H1 (cell line): ENCODE data around the gene ABHD12B. TPM values are rescaled to one million over a fixed set of nuclear protein-coding genes. Genes with fewer than 3 reads are reported as not detected.

ENCODE experiments used
- CTCF ChIA-PET: fragments of 300-600 bp; sonication (Branson Sonifier 250); formaldehyde crosslinking; loops from one replicate; lab custom pipeline; 2021; ENCODE audit not compliant: partially characterized antibody; lab: Charles Lee
- POLR2A ChIA-PET: fragments of 300-600 bp; sonication (Branson Sonifier 250); formaldehyde crosslinking; loops from one replicate; lab custom pipeline; 2021; ENCODE audit warnings: inconsistent platforms; ENCODE audit not compliant: partially characterized antibody; lab: Charles Lee
- DNase-seq, 2 experiments: peaks; one replicate each; pipeline versions ENCODE4 v3.0.0 to v3.0.0-alpha.2; 2010 to 2022; ENCODE audit warnings: low spot score in 2 of 2, low read depth in 1 of 2, mixed read lengths in 1 of 2
- FAIRE-seq: peaks from 2 replicates; lab custom pipeline; 2011; peaks lifted over from hg19 to GRCh38; lab: Jason Lieb, UNC
- H2AFZ ChIP-seq: 2 replicates; pipeline ENCODE4 v1.8.1; 2012; ENCODE audit warnings: low read length, inconsistent platforms
- H2AK5ac ChIP-seq: 2 replicates; pipeline ENCODE4 v1.6.1; 2013; ENCODE audit warnings: low read depth, low read length
- H2BK120ac ChIP-seq: replicated peaks from 2 replicates; pipeline ENCODE3; 2013; ENCODE audit warnings: low read depth, low read length, inconsistent platforms
- H2BK12ac ChIP-seq: 2 replicates; pipeline ENCODE4 v1.6.1; 2013; ENCODE audit warnings: low read depth, low read length
- H2BK15ac ChIP-seq: 2 replicates; pipeline ENCODE4 v1.6.1; 2013; ENCODE audit warnings: low read length
- H2BK20ac ChIP-seq: 2 replicates; pipeline ENCODE4 v1.6.1; 2013; ENCODE audit warnings: low read length
- H2BK5ac ChIP-seq: 2 replicates; pipeline ENCODE4 v1.6.1; 2013; ENCODE audit warnings: low read depth, low read length
- H3K14ac ChIP-seq: 2 replicates; pipeline ENCODE4 v1.6.1; 2013; ENCODE audit warnings: inconsistent platforms; ENCODE audit not compliant: insufficient read length
- H3K18ac ChIP-seq: 2 replicates; pipeline ENCODE4 v1.6.1; 2013; ENCODE audit warnings: low read length; ENCODE audit errors: extremely low read depth
- H3K23ac ChIP-seq: 2 replicates; pipeline ENCODE4 v1.6.1; 2013; ENCODE audit warnings: inconsistent platforms; ENCODE audit not compliant: insufficient read length
- H3K23me2 ChIP-seq: 2 replicates; pipeline ENCODE4 v1.6.1; 2013; ENCODE audit warnings: low read depth, low read length
- H3K27ac ChIP-seq: 2 replicates; pipeline ENCODE4 v1.6.1; 2011; ENCODE audit warnings: low read depth, low read length, inconsistent platforms
- H3K27me3 ChIP-seq, 4 experiments: replicated peaks in 1 of 4; 1 replicate in 1 of 4; 2 replicates in 3 of 4; pipeline versions ENCODE4 v1.6.1 to v1.8.1; 2011 to 2013; ENCODE audit warnings: low read length in 3 of 4, mild to moderate bottlenecking in 3 of 4, inconsistent platforms in 2 of 4, mixed read lengths in 2 of 4, moderate library complexity in 1 of 4; ENCODE audit not compliant: control insufficient read depth in 3 of 4, insufficient read depth in 3 of 4; ENCODE audit errors: extremely low read depth in 1 of 4
- H3K36me3 ChIP-seq, 4 experiments: 2 replicates each; pipeline versions ENCODE4 v1.6.1 to v1.8.1; 2011 to 2013; ENCODE audit warnings: mild to moderate bottlenecking in 4 of 4, low read length in 3 of 4, moderate library complexity in 2 of 4, control low read depth in 1 of 4, inconsistent platforms in 1 of 4; ENCODE audit not compliant: insufficient read depth in 4 of 4, control insufficient read depth in 2 of 4
- H3K4ac ChIP-seq: replicated peaks from 2 replicates; pipeline ENCODE3; 2013; ENCODE audit warnings: low read length, low read depth, mixed read lengths, inconsistent platforms; ENCODE audit not compliant: insufficient read length
- H3K4me1 ChIP-seq, 4 experiments: replicated peaks in 1 of 4; 1 replicate in 1 of 4; 2 replicates in 3 of 4; pipeline versions ENCODE4 v1.6.1 to v1.8.1; 2011 to 2013; ENCODE audit warnings: low read length in 3 of 4, inconsistent platforms in 2 of 4, mixed read lengths in 1 of 4; ENCODE audit not compliant: insufficient read depth in 4 of 4, control insufficient read depth in 3 of 4
- H3K4me2 ChIP-seq, 2 experiments: 2 replicates each; pipeline versions ENCODE4 v1.6.1 to v1.8.1; 2011 to 2013; ENCODE audit warnings: low read depth in 2 of 2, low read length in 2 of 2, control low read depth in 1 of 2, inconsistent platforms in 1 of 2, mild to moderate bottlenecking in 1 of 2; ENCODE audit not compliant: insufficient read depth in 1 of 2
- H3K4me3 ChIP-seq, 4 experiments: fragments of 200-600, 300-600 bp in 1 of 4; sonication (generic), shearing (Covaris generic), sonication (Bioruptor Twin) in 1 of 4; 2 replicates each; pipeline versions ENCODE4 v1.5.1 to v1.8.1; 2011 to 2016; ENCODE audit warnings: low read length in 4 of 4, low read depth in 3 of 4, control low read depth in 2 of 4, inconsistent platforms in 2 of 4, mild to moderate bottlenecking in 2 of 4, mixed read lengths in 1 of 4, moderate library complexity in 1 of 4; ENCODE audit not compliant: insufficient read depth in 2 of 4; ENCODE audit errors: extremely low read depth in 1 of 4
- H3K56ac ChIP-seq: replicated peaks from 2 replicates; pipeline ENCODE3; 2013; ENCODE audit warnings: low read depth, mild to moderate bottlenecking, mixed read lengths, low read length, inconsistent platforms; ENCODE audit not compliant: insufficient read length
- H3K79me1 ChIP-seq: 2 replicates; pipeline ENCODE4 v1.6.1; 2013; ENCODE audit warnings: low read depth, low read length, control low read depth
- H3K79me2 ChIP-seq, 2 experiments: 2 replicates each; pipeline versions ENCODE4 v1.6.1 to v1.8.1; 2012 to 2013; ENCODE audit warnings: low read length in 2 of 2, mild to moderate bottlenecking in 2 of 2, inconsistent platforms in 1 of 2; ENCODE audit not compliant: insufficient read depth in 2 of 2, control insufficient read depth in 1 of 2
- H3K9ac ChIP-seq, 4 experiments: replicated peaks in 1 of 4; 1 replicate in 1 of 4; 2 replicates in 3 of 4; pipeline versions ENCODE4 v1.6.1 to v1.8.1; 2011 to 2013; ENCODE audit warnings: low read depth in 3 of 4, low read length in 3 of 4, control low read depth in 2 of 4, mild to moderate bottlenecking in 2 of 4, moderate library complexity in 2 of 4, inconsistent platforms in 1 of 4; ENCODE audit errors: extremely low read depth in 1 of 4
- H3K9me3 ChIP-seq, 2 experiments: 2 replicates each; pipeline versions ENCODE4 v1.6.1 to v1.8.1; 2012 to 2013; ENCODE audit warnings: mild to moderate bottlenecking in 2 of 2, moderate library complexity in 2 of 2, control low read depth in 1 of 2, inconsistent platforms in 1 of 2, low read depth in 1 of 2, low read length in 1 of 2, mixed read lengths in 1 of 2; ENCODE audit not compliant: insufficient read depth in 2 of 2
- H4K20me1 ChIP-seq, 2 experiments: replicated peaks in 1 of 2; 2 replicates each; pipeline versions ENCODE3 to v1.8.1; 2011 to 2013; ENCODE audit warnings: inconsistent platforms in 2 of 2, low read length in 2 of 2, mild to moderate bottlenecking in 1 of 2; ENCODE audit not compliant: insufficient read depth in 2 of 2, control insufficient read depth in 1 of 2
- H4K5ac ChIP-seq: 2 replicates; pipeline ENCODE4 v1.6.1; 2013; ENCODE audit warnings: low read length, low read depth, mixed read lengths, inconsistent platforms; ENCODE audit not compliant: insufficient read length
- H4K8ac ChIP-seq: 2 replicates; pipeline ENCODE4 v1.8.0; 2013; ENCODE audit warnings: mild to moderate bottlenecking, moderate library complexity, low read length, inconsistent platforms; ENCODE audit not compliant: insufficient read depth; ENCODE audit errors: extremely low read depth
- H4K91ac ChIP-seq: replicated peaks from 2 replicates; pipeline ENCODE3; 2013; ENCODE audit warnings: low read length, mixed read lengths, inconsistent platforms; ENCODE audit not compliant: insufficient read length
- BACH1 ChIP-seq: IDR thresholded peaks from 2 replicates; pipeline ENCODE4 v1.6.1; 2012; ENCODE audit warnings: low read length, improper control_type of control experiment
- POLR2AphosphoS5 ChIP-seq: IDR thresholded peaks from 2 replicates; pipeline ENCODE4 v1.6.1; 2011; ENCODE audit warnings: low read depth, low read length
- TAF1 ChIP-seq: IDR thresholded peaks from 2 replicates; pipeline ENCODE4 v1.6.1; 2011; ENCODE audit warnings: mild to moderate bottlenecking, low read depth, low read length
- WGBS, 2 experiments: shearing (Covaris generic) in 1 of 2; methylation state at CpG; one replicate each; pipeline versions ENCODE4 v1.1.6 to v1.1.7; 2013 to 2015; ENCODE audit warnings: low lambda C conversion rate in 2 of 2, mixed read lengths in 2 of 2, inconsistent platforms in 1 of 2, low coverage in 1 of 2, missing lambda C conversion rate in 1 of 2; ENCODE audit not compliant: insufficient replicate concordance in 2 of 2, insufficient coverage in 1 of 2, insufficient read length in 1 of 2; ENCODE audit errors: extremely low coverage in 1 of 2, missing lambda C conversion rate in 1 of 2; 5-methylcytosine and 5-hydroxymethylcytosine counted together
- polyA plus RNA-seq, 7 experiments: library from polyadenylated mRNA; depleted of rRNA in 3 of 7; stranded (reverse) in 5 of 7; unstranded in 2 of 7; fragments of >200 nt in 5 of 7; fragments of 200-250 nt in 2 of 7; gene quantifications; 1 replicate in 5 of 7; 2 replicates in 1 of 7; 4 replicates in 1 of 7; pipeline versions ENCODE4 v1.2.1 to v1.2.3, GENCODE V29; 2011 to 2013; ENCODE audit warnings: missing spikeins in 2 of 7, mixed read lengths in 2 of 7
- total RNA-seq: library from RNA; stranded (reverse); fragmentation: NEBNext Ultra II Directional; extraction: Animal tissue kit (Norgen Biotek cat#: 25700); gene quantifications from 2 replicates; pipeline ENCODE4 v1.2.1, GENCODE V29; 2021

Gene ABHD12B
- total and polyA plus RNA-seq, 2 of the 8 experiments (the other 6 are each of a cell fraction or from before 2014, with no cell fraction given): 4.0 to 102 TPM

DNA sequence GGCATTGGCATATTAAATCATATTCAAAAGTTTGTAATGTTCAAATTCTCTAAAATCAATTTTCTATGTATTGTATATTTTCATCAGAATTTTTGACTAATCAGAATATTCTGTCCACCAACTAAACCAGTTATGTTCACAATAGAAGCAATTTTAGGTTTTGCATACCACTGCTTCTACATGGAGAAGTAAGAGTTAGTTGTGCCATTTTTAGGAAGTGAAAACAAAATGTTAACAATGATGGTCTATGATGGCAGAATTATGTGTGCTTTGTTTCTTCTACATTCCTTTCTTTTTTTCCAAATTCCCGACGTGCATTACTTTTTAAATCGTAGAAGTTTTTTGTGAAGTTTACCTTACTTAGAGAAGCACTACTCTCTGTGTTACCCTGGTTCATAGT, 29.5 kb downstream of the ABHD12B start:
- Histone ChIP-seq H4K8ac (no peak overlapping the region), H2BK5ac (no peak overlapping the region), H2BK120ac (no peak overlapping the region), H3K4ac (no peak overlapping the region), H4K20me1 (no peaks in the 10 kb centered on the region), H3K27me3 (no peaks in the 10 kb centered on the region), H3K23ac (no peak overlapping the region), H3K23me2 (no peaks in the 10 kb centered on the region), H2AFZ (no peak overlapping the region), H3K18ac (no peak overlapping the region), H2BK20ac (no peak overlapping the region), H3K4me3 (no peak overlapping the region), H3K79me1 (no peaks in the 10 kb centered on the region; the same call in none of the 2 replicates), H2AK5ac (no peak overlapping the region), H3K9ac (no peak overlapping the region), H3K4me2 (no peak overlapping the region), H3K4me1 (peaks cover 0 to 15% (median 13%) of the 10 kb centered on the region in 4 experiments; a peak in 4 of 7 replicates), H2BK12ac (no peak overlapping the region), H3K14ac (no peak overlapping the region), H4K5ac (no peak overlapping the region), H3K79me2 (no peaks in the 10 kb centered on the region), H3K27ac (no peak overlapping the region), H4K91ac (no peak overlapping the region), H3K36me3 (peaks cover 0 to 6% (median 0%) of the 10 kb centered on the region in 4 experiments; a peak in 3 of 8 replicates), H3K9me3 (peaks cover 0 to 3% of the 10 kb centered on the region in 2 experiments; a peak in 1 of 4 replicates), H3K56ac (no peak overlapping the region), H2BK15ac (no peak overlapping the region)
- ChIA-PET CTCF (no interaction called here), POLR2A (no interaction called here)
- no peak for DNase-seq
- 97% methylated on average over 3 of the region's 3 CpGs; no CpG with 5 or more reads in 1 of the 2 experiments for WGBS, 2 experiments
- TF ChIP-seq POLR2AphosphoS5: no peak
- TF ChIP-seq TAF1: no peak
- no peak for TF ChIP-seq BACH1
- no peak for FAIRE-seq
